Parathyroid adenoma (tissue), 2 donors: ENCODE results near the gene PTTG2.
A peak's percentile ranks its signal among the peaks of the same experiment; 100 is the strongest.

Source experiments
- H2AFZ ChIP-seq: fragments of 300-600 bp; sonication (generic); one replicate; pipeline ENCODE4 v1.7.0; 2017; ENCODE audit warnings: antibody characterized with exemption, mild to moderate bottlenecking
- H3K27ac ChIP-seq: fragments of 300-600 bp; sonication (generic); one replicate; pipeline ENCODE4 v1.7.0; 2017
- H3K27me3 ChIP-seq: fragments of 300-600 bp; sonication (generic); one replicate; pipeline ENCODE4 v1.7.0; 2017; ENCODE audit warnings: low read length; ENCODE audit not compliant: control insufficient read depth, insufficient read depth
- H3K36me3 ChIP-seq: fragments of 300-600 bp; sonication (generic); one replicate; pipeline ENCODE4 v1.7.0; 2017; ENCODE audit warnings: low read length; ENCODE audit not compliant: control insufficient read depth, insufficient read depth
- H3K4me1 ChIP-seq: fragments of 300-600 bp; sonication (generic); one replicate; pipeline ENCODE4 v1.7.0; 2017; ENCODE audit warnings: control low read depth
- H3K4me2 ChIP-seq: fragments of 300-600 bp; sonication (generic); one replicate; pipeline ENCODE4 v1.7.0; 2017; ENCODE audit warnings: low read length
- H3K4me3 ChIP-seq: fragments of 300-600 bp; sonication (generic); one replicate; pipeline ENCODE4 v1.7.0; 2017; ENCODE audit warnings: low read depth, low read length
- H3K79me2 ChIP-seq: fragments of 300-600 bp; sonication (generic); one replicate; pipeline ENCODE4 v1.7.0; 2017; ENCODE audit warnings: control low read depth
- H3K9ac ChIP-seq: fragments of 300-600 bp; sonication (generic); one replicate; pipeline ENCODE4 v1.7.0; 2017; ENCODE audit warnings: mild to moderate bottlenecking
- H3K9me3 ChIP-seq: fragments of 300-600 bp; sonication (generic); one replicate; pipeline ENCODE4 v1.7.0; 2017; ENCODE audit warnings: low read length; ENCODE audit not compliant: control insufficient read depth
- CTCF ChIP-seq: fragments of 300-600 bp; sonication (generic); IDR thresholded peaks from one replicate; pipeline ENCODE4 v1.7.0; 2017; ENCODE audit warnings: antibody characterized with exemption, mild to moderate bottlenecking
- donor health status: primary hyperparathyroidism.

The PTTG2 gene

DNA sequence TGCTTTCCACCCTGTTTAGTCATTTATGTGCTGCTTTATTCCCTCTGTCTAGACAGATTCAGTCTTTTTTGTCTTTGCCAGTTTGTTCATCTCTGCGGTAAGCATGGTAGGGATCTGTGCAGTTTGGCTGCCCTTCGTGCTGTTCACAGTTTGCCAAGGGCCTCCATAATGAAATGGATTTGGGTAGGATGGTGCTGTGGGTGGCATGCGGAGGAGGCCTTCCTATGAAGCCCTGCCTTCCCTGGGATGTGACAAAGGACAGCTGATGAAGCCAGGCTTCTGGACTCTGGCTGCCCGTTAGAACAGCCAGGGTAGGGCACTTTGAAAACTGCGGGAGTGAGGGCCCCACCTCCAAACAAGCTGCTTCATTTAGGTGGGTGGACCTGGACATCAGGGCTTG lies 47.4 kb downstream of the PTTG2 start:
- Histone ChIP-seq H3K4me2 (no peak overlapping the region), H3K4me3 (no peak overlapping the region), H3K9ac (no peak overlapping the region), H3K27ac (peak overlapping the region; percentile 92), H3K36me3 (no peaks in the 10 kb centered on the region), H3K4me1 (peaks cover 43% of the 10 kb centered on the region), H3K79me2 (peaks cover 35% of the 10 kb centered on the region), H3K27me3 (no peaks in the 10 kb centered on the region), H3K9me3 (no peaks in the 10 kb centered on the region), H2AFZ (no peak overlapping the region)
- TF ChIP-seq CTCF = no peak

GRCh38 chr4:38008571-38009021 lies 48.4 kb downstream of the PTTG2 start:
- Histone ChIP-seq H3K4me1 (peaks cover 37% of the 10 kb centered on the region), H3K9me3 (no peaks in the 10 kb centered on the region), H3K4me2 (peak overlapping the region; percentile 20), H3K27me3 (no peaks in the 10 kb centered on the region), H3K79me2 (peaks cover 40% of the 10 kb centered on the region), H3K36me3 (no peaks in the 10 kb centered on the region), H3K9ac (no peak overlapping the region), H2AFZ (no peak overlapping the region), H3K4me3 (no peak overlapping the region), H3K27ac (peak overlapping the region; percentile 92)
- no peak for TF ChIP-seq CTCF

DNA sequence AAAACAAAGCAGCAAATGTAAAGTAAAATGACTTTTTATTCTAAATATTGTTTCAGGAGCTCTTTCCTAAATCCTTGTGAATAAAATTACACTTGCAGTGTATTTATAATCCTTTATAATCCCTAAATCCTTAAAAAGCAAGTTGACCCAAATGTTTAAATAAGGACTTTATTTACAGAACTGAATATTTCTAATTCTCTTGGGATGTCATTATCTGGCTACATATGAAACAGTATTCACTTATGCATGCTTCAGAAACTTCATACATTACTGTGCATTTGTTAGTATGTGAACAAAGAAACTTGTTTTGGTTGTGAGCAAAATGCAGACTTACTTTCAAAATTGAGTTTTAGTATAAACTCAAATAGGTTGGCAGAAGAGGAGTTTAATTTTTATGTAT lies 49.2 kb downstream of the PTTG2 start:
- Histone ChIP-seq H3K4me2 (peak overlapping the region; percentile 37), H3K27ac (peak overlapping the region; percentile 92), H3K79me2 (peaks cover 37% of the 10 kb centered on the region), H3K9ac (no peak overlapping the region), H3K27me3 (no peaks in the 10 kb centered on the region), H3K9me3 (no peaks in the 10 kb centered on the region), H3K4me3 (no peak overlapping the region), H3K4me1 (peaks cover 33% of the 10 kb centered on the region), H2AFZ (no peak overlapping the region), H3K36me3 (no peaks in the 10 kb centered on the region)
- no peak for TF ChIP-seq CTCF

DNA sequence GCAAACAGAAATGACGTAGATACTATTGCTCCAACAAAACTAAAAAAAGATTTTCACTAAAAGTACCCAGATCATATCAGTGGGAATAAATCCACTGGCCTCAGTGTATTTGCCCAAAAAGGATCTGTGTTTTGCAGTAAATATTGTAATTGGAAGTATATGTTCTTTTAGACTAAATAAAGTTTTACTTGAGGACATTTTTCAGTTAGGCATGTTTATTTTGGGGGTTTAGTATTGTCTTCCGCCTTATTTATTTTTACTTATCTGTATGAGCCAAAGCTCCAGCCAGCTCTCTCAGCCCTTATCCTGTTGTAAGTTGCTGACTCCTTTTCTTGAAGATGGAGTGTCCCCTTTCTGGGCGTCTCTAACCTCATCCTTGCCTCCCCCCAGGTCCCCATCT lies 49.8 kb downstream of the PTTG2 start:
- no peak for TF ChIP-seq CTCF
- H3K27ac ChIP-seq = peak overlapping the region; percentile 92
- peak overlapping the region; percentile 37 for H3K4me2 ChIP-seq
- no peaks in the 10 kb centered on the region for H3K27me3 ChIP-seq
- no peaks in the 10 kb centered on the region for H3K9me3 ChIP-seq
- H3K4me3 ChIP-seq = no peak overlapping the region
- H3K79me2 ChIP-seq = peaks cover 37% of the 10 kb centered on the region
- H3K36me3 ChIP-seq = no peaks in the 10 kb centered on the region
- no peak overlapping the region for H3K9ac ChIP-seq
- peaks cover 32% of the 10 kb centered on the region for H3K4me1 ChIP-seq
- H2AFZ ChIP-seq = no peak overlapping the region
